Hepatocyte (in vitro differentiated cells): Measurements from ENCODE around the gene HIRIP3. TPM values are rescaled to one million over a fixed set of nuclear protein-coding genes. Genes with fewer than 3 reads are reported as not detected.

Source experiments
- DNase-seq: peaks from one replicate; pipeline ENCODE4 v3.0.0-alpha.2; 2016; ENCODE audit warnings: low spot score
- H2AFZ ChIP-seq: fragments of 200-600 bp; sonication (generic); 2 replicates; pipeline ENCODE4 v1.6.0; 2016; ENCODE audit warnings: antibody characterized with exemption, mild to moderate bottlenecking
- H3K27ac ChIP-seq: fragments of 200-600 bp; sonication (generic); 2 replicates; pipeline ENCODE4 v1.5.1; 2016; ENCODE audit warnings: mild to moderate bottlenecking
- H3K27me3 ChIP-seq: fragments of 200-600 bp; sonication (generic); 2 replicates; pipeline ENCODE4 v1.6.1; 2016
- H3K36me3 ChIP-seq: fragments of 200-600 bp; sonication (generic); replicated peaks from 2 replicates; pipeline ENCODE4 v1.5.1; 2016; ENCODE audit warnings: low read depth; ENCODE audit not compliant: insufficient read depth
- H3K4me1 ChIP-seq: fragments of 200-600 bp; sonication (generic); 2 replicates; pipeline ENCODE4 v1.5.1; 2016; ENCODE audit warnings: mild to moderate bottlenecking, moderate library complexity; ENCODE audit not compliant: insufficient read depth
- H3K4me2 ChIP-seq: fragments of 200-600 bp; sonication (generic); 2 replicates; pipeline ENCODE4 v1.6.0; 2016
- H3K4me3 ChIP-seq: fragments of 200-600 bp; sonication (generic); 2 replicates; pipeline ENCODE4 v1.5.1; 2016; ENCODE audit warnings: mild to moderate bottlenecking
- H3K79me2 ChIP-seq: fragments of 200-600 bp; sonication (generic); 2 replicates; pipeline ENCODE4 v1.6.0; 2017; ENCODE audit warnings: mild to moderate bottlenecking
- H3K9me2 ChIP-seq: fragments of 200-600 bp; sonication (generic); replicated peaks from 2 replicates; pipeline ENCODE4 v1.6.0; 2017; ENCODE audit warnings: mild to moderate bottlenecking; ENCODE audit not compliant: insufficient read depth
- H3K9me3 ChIP-seq: fragments of 200-600 bp; sonication (generic); 2 replicates; pipeline ENCODE4 v1.5.1; 2016; ENCODE audit warnings: low read depth, mild to moderate bottlenecking
- H4K20me1 ChIP-seq: fragments of 200-600 bp; sonication (generic); 2 replicates; pipeline ENCODE4 v1.6.0; 2016; ENCODE audit warnings: mild to moderate bottlenecking; ENCODE audit not compliant: insufficient read depth, poor library complexity, severe bottlenecking
- EZH2 ChIP-seq: fragments of 200-600 bp; sonication (generic); IDR thresholded peaks from 2 replicates; pipeline ENCODE4 v1.6.1; 2016; ENCODE audit warnings: antibody characterized with exemption, mild to moderate bottlenecking, borderline replicate concordance
- EZH2phosphoT487 ChIP-seq: fragments of 200-600 bp; sonication (generic); IDR thresholded peaks from one replicate; pipeline ENCODE4 v1.6.1; 2018; ENCODE audit warnings: antibody characterized with exemption, mild to moderate bottlenecking, low read depth, moderate library complexity; ENCODE audit not compliant: unreplicated experiment, severe bottlenecking
- WGBS: methylation state at CpG from one replicate; pipeline ENCODE4 v1.1.6; 2016; ENCODE audit warnings: low lambda C conversion rate; ENCODE audit errors: missing lambda C conversion rate; 5-methylcytosine and 5-hydroxymethylcytosine counted together
- polyA plus RNA-seq: library from polyadenylated mRNA; unstranded; fragments of >200 nt; fragmentation: Nextera tagmentation; extraction: Ambion mirVana; gene quantifications from 2 replicates; pipeline ENCODE4 v1.2.1, GENCODE V29; 2016
- total RNA-seq: library from RNA; depleted of rRNA; stranded (reverse); fragments of >200 nt; gene quantifications from 2 replicates; pipeline ENCODE4 v1.2.3, GENCODE V29; 2014
- TF ChIP-seq, protein P1 (sequence below): fragments of 200-600 bp; sonication (generic); IDR thresholded peaks from 2 replicates; pipeline ENCODE4 v1.5.1; 2016; ENCODE audit warnings: antibody characterized with exemption, mild to moderate bottlenecking; ENCODE audit not compliant: poor library complexity

Gene HIRIP3
- total and polyA plus RNA-seq, 2 experiments from 2014 or later: 10.6 to 12.9 TPM

DNA sequence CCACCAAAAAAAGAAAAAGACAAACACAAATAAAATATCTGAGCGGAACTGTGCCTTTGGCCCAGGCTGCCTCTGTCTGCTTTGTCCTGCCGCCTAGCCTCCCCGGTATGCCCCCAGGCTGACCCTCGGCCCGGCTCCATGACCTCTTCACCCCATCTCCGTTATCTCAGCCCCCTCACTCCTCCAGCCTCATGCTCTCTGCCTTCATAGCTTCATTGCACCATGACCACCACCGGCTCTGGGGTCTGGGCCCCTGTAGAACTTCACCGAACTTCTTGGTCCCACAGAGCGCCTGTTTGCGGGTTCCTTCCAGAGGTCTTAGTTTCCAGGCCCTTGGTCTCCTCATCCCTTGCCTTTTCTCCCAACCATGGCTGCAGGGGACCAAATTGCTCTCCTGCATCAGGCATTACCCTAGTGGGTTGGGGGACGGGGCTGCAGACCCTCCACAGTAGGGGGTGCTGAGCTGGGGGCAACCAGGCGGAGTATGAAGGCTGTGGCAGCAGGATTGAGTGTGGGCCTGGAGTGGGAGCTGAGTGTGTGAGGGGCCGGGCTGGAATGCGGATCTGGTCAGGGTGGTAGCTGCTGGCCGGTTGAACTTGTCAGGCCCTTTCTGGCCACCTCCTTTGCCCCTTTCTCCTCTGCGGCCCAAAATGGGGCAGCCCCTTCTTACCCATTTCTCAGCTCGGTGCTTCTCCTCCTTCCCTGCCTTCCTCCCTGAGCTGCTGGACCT lies 6.9 kb downstream of the HIRIP3 start:
- TF ChIP-seq, protein P1, sequence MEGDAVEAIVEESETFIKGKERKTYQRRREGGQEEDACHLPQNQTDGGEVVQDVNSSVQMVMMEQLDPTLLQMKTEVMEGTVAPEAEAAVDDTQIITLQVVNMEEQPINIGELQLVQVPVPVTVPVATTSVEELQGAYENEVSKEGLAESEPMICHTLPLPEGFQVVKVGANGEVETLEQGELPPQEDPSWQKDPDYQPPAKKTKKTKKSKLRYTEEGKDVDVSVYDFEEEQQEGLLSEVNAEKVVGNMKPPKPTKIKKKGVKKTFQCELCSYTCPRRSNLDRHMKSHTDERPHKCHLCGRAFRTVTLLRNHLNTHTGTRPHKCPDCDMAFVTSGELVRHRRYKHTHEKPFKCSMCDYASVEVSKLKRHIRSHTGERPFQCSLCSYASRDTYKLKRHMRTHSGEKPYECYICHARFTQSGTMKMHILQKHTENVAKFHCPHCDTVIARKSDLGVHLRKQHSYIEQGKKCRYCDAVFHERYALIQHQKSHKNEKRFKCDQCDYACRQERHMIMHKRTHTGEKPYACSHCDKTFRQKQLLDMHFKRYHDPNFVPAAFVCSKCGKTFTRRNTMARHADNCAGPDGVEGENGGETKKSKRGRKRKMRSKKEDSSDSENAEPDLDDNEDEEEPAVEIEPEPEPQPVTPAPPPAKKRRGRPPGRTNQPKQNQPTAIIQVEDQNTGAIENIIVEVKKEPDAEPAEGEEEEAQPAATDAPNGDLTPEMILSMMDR: no peak
- TF ChIP-seq EZH2phosphoT487 (no peak), EZH2 (no peak)
- no peak overlapping the region for H3K4me2 ChIP-seq
- H3K27ac ChIP-seq: no peak overlapping the region
- H2AFZ ChIP-seq: no peak overlapping the region
- DNase-seq: no peak
- H4K20me1 ChIP-seq: no peaks in the 10 kb centered on the region
- 91% methylated on average over 17 of the region's 17 CpGs for WGBS
- no peaks in the 10 kb centered on the region for H3K79me2 ChIP-seq
- H3K36me3 ChIP-seq: no peaks in the 10 kb centered on the region
- no peaks in the 10 kb centered on the region for H3K4me1 ChIP-seq
- no peaks in the 10 kb centered on the region for H3K9me3 ChIP-seq
- H3K9me2 ChIP-seq: no peaks in the 10 kb centered on the region
- H3K27me3 ChIP-seq: no peaks in the 10 kb centered on the region
- H3K4me3 ChIP-seq: no peak overlapping the region

DNA sequence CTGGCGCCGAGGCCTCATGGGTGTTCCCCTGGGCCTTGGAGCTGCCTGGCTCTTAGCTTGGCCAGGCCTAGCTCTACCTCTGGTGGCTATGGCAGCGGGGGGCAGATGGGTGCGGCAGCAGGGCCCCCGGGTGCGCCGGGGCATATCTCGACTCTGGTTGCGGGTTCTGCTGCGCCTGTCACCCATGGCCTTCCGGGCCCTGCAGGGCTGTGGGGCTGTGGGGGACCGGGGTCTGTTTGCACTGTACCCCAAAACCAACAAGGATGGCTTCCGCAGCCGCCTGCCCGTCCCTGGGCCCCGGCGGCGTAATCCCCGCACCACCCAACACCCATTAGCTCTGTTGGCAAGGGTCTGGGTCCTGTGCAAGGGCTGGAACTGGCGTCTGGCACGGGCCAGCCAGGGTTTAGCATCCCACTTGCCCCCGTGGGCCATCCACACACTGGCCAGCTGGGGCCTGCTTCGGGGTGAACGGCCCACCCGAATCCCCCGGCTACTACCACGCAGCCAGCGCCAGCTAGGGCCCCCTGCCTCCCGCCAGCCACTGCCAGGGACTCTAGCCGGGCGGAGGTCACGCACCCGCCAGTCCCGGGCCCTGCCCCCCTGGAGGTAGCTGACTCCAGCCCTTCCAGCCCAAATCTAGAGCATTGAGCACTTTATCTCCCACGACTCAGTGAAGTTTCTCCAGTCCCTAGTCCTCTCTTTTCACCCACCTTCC lies 7.9 kb downstream of the HIRIP3 start:
- WGBS: 96% methylated on average over 30 of the region's 35 CpGs
- H4K20me1 ChIP-seq: no peaks in the 10 kb centered on the region
- no peaks in the 10 kb centered on the region for H3K36me3 ChIP-seq

DNA sequence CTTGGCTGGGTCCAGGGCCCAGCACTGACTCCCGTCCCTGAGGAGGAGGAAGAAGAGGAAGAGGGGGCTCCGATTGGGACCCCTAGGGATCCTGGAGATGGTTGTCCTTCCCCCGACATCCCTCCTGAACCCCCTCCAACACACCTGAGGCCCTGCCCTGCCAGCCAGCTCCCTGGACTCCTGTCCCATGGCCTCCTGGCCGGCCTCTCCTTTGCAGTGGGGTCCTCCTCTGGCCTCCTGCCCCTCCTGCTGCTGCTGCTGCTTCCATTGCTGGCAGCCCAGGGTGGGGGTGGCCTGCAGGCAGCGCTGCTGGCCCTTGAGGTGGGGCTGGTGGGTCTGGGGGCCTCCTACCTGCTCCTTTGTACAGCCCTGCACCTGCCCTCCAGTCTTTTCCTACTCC lies 8.5 kb downstream of the HIRIP3 start:
- Histone ChIP-seq H3K9me2 (no peaks in the 10 kb centered on the region), H3K27me3 (no peaks in the 10 kb centered on the region), H3K4me3 (no peak overlapping the region), H4K20me1 (no peaks in the 10 kb centered on the region), H3K4me1 (no peaks in the 10 kb centered on the region), H3K79me2 (no peaks in the 10 kb centered on the region), H3K36me3 (no peaks in the 10 kb centered on the region), H3K9me3 (no peaks in the 10 kb centered on the region), H2AFZ (no peak overlapping the region), H3K4me2 (no peak overlapping the region), H3K27ac (no peak overlapping the region)
- 96% methylated on average over 3 of the region's 5 CpGs for WGBS
- no peak for DNase-seq
- TF ChIP-seq EZH2: no peak
- TF ChIP-seq, protein P1: no peak
- no peak for TF ChIP-seq EZH2phosphoT487

More for the DNA sequence above, 7.9 kb downstream of the HIRIP3 start:
- H3K4me3 ChIP-seq: no peak overlapping the region
- no peak overlapping the region for H2AFZ ChIP-seq
- TF ChIP-seq, protein P1: no peak
- TF ChIP-seq EZH2phosphoT487: no peak
- no peak for TF ChIP-seq EZH2
- no peaks in the 10 kb centered on the region for H3K9me2 ChIP-seq
- H3K79me2 ChIP-seq: no peaks in the 10 kb centered on the region
- no peak overlapping the region for H3K4me2 ChIP-seq
- H3K27me3 ChIP-seq: no peaks in the 10 kb centered on the region
- no peak overlapping the region for H3K27ac ChIP-seq
- no peaks in the 10 kb centered on the region for H3K9me3 ChIP-seq
- no peaks in the 10 kb centered on the region for H3K4me1 ChIP-seq
- no peak for DNase-seq
